Stimulated activated CD8-positive, alpha-beta memory T cell treated with anti-CD3 and anti-CD28 coated beads, Interleukin-4, amount 100 ng/mL, for 24 hours (primary cell): Measurements from ENCODE around the gene IL11RA.

Experiments
- DNase-seq: peaks from one replicate; pipeline ENCODE4 v3.0.0-alpha.2; 2020; ENCODE audit warnings: low read depth

IL11RA gene

DNA sequence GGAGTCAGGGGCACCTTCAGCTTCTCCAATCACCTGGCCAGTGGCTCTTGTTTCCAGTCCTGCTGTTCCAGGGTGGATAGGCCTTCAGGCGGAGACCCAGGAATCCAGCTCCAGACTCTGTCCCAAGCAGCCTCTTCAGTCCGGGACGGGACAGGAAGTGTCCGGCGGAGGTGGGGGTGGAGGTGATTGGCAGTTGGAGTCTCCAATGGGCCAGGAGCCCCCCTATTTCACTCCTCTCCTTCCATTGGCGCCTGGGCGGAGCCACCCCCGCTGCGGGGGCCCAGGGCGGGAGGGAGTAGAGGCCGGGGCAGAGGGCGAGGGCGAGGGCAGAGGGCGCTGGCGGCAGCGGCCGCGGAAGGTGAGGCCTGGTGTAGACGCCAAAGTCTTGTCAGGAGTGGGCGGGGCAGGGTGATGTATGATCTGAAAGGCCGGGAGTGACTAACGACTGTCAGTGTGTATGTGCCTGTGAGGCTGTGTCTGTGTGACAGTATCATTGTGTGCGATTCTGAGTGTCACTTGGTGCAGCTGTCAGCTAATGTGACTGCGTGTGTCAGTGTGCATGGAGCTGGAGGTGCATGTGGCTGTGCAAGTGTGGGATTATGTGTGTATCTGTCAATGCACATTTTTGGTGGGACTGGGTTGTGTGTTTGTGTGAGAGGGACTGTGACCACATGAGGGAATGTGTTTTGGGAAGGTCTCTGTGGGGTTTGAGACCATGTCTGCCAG is at the start of gene IL11RA:
IL11RA (plus strand) TSS at position 310 of the 726 bp plus-strand sequence. CDS start 3,033 bp downstream, outside the sequence.
- peak; percentile 39 for DNase-seq

DNA sequence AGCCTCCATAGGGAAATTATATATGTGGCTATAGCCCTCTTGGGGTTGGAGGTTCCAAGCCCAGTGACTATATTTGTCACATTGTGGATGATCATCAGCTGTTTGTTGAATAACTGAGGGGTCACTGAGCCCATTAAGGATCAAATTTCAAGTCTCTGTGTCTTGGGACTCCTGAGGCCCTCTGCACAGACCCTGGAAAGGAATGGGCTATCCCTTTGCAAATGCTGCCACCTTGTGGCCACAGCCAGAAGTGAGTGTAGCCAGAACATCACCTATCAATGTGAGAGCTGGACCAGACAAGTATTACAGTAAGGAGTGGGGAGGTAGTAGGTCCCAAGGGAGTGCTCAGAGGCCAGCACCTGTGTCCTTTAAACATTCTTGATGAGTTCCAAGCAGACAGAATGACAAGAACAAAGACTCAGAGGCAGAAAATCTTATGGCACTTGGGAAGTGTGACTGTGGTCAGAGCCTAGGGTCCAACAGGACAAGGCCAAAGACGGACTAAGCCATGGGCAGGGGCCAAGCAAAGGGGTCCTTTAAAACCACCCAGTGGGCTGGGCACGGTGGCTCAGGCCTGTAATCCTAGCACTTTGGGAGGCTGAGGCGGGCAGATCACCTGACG is 48.3 kb upstream of the IL11RA start:
- peak; percentile 76 for DNase-seq

DNA sequence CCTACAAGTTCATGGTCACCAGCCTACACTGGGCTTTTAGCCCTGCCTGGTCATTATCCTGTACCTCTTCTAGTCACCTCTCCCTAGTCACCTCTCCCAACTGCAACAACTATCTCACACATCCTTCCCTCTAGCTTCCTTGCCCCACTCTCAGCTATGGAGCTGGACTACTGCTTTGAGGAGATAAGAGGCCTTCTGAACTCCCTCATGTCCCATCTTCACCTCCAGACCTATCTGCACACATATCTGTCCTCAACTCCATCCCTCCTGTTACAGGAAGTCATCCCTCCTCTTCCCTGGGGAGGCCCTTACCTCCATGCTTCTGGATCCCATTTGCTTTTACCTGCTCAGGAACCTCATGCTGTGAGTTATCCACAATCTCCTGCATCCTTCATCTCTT is 45.8 kb upstream of the IL11RA start:
- no peak for DNase-seq

DNA sequence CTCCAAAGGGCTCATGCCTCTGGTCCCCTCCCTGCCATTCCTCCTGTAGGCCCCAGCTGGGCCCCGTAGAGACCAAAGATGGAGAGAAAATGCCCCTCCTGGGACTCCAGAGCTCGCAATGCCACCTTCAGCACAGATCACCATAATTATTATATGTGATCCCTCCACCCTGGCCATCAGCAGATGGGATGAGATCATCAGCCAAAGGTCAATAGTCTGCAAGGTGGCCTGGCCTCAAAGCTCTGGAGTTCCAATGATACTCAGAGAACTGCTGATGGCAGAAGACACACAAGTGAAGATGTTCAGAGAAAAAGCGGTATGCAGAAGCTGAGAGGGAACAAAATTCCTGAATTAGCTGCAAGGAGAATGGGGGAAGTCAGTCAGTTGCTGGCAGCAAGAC is 45.1 kb upstream of the IL11RA start:
- no peak for DNase-seq

DNA sequence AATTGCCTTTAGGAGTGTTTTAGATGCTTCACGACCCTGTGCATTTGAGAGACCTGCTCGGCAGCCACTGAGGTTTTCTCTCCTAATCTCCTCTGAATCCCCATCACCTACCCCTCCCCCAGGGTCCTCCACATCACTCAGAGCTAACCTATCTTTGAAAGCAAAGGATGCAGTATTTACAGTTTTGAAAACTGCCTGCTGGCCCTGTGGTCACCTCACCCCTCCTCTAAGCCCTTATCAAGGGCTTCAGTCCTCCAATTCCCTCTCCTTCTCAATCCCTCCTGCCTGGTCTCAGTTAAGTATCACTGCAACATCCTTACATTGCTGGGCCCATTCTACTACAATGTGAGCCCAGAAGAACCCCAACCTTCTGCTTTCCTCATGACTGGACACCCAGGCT is 44.7 kb upstream of the IL11RA start:
- DNase-seq = no peak

DNA sequence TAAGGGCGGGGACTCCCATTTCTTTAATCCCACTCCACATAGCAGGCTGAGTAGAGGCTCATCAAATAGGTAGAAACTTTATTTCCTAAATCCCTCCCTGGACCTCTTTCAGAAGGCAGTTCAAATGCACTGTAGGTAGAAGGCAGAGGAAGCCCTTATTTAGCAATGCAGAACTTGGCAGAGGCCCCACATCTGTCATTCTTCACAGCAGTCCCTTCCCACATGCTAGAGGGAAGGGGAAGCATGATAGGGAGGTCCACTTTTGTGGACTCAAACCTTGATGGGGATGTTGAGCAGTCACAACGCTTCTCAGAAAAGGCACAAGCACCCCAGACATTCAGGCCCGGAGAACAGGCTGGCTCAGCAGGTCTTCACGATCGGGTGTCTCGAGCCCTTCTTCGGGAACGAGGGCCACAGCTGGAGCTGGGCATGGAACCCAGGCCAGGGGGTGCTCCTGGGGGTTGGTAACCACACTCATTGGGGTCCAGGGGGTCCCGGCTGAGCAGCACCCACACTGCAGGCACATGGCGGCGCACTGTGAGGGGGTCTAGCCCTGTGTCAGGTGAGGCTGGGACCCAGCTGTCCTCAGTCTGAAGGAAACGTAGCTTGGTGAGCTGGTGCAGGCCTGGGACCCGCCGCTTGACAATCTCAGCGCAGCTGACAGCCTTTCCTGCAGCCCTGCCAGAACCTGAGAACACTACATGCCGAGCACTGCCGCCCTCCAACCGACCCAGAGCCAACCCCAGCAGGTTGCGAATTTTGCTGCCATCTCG is 41.4 kb upstream of the IL11RA start:
- DNase-seq = no peak

DNA sequence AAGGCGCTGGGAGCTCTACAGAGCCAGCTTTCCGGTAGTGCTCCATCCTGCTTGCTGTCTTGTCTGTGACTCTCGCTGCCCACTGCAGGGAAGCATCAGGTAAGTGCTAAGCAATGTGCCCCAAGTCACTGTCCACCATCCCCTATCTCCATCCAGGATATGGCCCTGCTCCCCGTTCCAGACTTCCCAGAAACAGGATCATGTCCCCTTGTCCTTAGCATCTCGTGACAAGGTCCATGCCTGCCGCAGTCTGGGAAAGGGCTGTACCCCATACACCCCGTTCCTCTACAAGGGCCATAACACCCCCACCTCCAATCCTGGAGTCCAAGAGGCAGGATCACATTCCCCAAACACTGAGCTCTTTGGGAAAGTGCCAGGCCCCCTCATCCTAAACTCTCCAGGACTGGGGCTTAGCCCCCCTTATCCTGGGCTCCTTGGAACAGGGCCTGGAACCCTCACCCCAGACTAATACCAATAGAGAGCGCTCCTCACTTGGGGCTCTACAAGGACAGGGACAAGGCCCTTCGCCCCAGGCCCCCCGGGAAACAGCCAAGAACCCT is 40.7 kb upstream of the IL11RA start:
- DNase-seq = no peak

DNA sequence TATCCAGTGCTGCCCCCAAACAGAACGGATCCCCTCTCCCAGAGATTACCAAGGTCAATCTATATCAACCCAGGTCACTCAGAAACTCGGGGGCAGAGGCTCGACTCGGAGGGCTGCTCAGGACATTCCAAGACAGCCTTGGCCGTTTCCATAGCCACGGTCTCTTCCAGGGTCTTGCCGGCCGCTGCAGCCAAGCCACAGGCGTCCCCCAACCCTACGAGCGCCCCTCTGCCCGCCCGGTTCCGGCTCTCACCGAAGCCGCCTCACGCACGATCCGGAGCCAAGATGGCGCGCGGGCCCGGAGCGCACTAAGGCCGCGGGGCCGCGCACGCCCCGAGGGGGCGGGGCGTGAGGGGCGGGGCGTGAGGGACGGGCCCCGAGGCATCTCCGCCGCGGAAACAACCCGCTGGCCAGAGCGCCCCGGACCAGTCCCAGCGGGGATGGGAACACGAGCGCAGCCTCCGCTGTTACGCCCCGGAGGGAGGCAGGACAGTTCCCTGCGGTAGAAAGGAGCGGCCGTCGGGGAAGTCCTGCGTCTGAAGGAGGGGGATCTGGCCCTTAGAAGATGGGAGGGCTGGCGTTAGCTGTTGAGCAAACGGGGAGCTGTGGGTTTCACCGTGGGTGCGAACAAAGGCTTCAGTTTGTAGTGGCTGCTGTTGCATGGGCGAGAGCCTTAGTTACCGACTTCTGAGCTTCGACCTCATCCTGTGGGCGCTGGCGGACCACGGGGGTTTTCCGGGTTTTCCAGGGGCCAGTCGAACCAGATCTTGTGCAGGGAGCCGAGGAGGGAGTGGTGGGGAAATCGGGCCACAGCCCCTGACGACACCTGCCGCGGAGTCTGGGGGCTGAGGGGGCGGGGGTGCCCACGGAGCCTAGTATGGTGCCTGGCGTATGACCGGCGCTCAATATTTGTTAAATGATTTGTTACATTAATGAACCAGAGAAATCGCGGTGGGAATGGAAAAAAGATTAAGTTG is 39.9 kb upstream of the IL11RA start, which contains the start of gene RPP25L:
RPP25L (minus strand) TSS at position 287 of the 977 bp plus-strand sequence. CDS start 801 bp downstream, outside the sequence.
- DNase-seq = peak; percentile 76

DNA sequence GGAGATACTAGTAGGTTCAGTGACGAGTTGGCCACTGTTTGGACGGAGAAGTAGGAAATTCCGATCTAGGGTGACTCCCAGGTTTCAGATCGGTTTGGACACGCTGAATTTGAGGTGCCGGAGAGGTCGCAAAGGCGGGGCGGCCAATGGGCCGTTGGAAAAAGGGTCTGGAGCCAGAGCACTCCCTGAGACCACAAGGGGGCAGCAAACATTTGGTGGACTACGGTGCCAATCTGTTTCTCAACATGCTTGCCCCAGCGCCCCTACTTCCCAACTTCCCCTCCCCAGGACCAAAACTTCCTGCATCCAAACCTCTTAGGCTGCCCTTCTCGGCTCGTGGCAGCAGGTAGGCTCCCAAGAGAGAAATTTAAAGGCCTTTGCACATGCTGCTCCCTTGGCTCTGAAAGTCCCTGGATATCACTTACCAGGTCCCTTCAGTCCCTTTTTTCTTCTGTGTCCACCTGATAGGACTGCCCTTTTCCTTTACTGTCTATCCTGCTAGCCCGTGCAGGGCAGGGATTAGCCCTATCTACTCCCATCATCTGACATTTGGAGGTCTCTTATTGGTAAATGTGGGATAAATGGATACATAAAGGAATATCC is 39.1 kb upstream of the IL11RA start:
- peak; percentile 48 for DNase-seq

DNA sequence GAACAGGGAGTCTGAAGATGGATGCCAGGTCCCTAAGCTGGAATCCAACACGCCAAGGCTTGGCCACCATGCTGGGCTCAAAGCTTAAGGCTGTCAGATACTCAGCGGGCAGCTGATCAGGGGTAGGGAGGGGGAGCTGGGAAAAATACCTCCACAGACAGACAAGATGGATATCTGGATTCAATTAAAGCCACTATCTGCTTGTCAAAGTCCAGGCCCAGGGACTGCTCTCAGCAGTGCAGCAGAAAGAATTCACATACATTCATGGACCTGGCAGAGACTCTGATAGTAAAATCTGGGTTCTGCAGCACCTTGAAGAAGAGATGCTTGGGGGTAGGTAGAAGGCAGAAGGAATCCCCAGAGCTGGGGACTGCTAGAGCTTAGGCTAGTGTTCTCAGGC is 36.9 kb upstream of the IL11RA start:
- no peak for DNase-seq

DNA sequence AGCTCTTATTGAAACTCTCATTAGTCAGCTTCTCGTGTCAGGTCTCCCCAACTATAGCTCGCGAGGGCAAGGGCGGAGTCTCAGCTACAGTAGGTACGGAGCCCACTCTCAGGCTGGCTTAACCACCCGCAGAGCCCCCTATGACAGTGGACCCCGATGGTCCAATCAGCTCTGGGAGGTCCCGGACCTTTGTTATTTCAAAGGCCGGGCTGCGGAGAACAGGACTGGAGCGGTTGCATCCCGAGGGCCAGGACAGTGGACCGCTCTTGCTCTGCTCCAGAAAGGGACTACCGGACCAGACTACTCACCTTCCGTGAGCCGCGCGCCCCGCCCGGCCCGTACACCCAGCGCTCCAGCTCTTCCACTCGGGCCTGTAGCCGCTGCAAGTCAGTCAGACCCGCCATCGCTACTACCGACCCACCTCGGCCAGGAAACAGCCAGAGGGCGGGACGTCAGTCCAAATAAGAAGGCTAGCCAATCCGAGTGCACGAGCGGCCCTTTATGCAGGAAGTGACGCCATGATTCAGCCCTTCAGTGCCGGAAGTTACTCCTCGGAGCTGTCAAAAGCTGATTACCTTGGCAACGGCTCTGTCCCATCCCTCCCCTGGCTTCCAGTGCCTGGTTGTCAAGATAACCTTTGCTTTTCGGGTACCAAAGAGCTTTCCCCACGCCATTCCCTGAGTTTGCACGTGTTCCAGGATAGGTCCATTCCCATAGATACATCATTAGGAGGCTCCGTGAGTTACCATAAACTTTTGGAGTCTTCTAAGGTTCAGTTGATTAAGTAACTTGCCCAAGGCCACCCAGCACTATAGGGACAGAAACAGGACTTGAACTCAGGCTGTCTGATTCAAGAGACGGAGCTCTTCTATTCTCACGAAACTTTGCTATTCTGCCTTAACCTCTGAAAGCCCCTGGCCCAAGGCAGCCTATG is 31.7 kb upstream of the IL11RA start, which contains the start of gene DCTN3:
DCTN3 (minus strand) TSS at position 435 of the 934 bp plus-strand sequence; CDS start at position 404, 31 bp downstream.
- peak; percentile 80 for DNase-seq

DNA sequence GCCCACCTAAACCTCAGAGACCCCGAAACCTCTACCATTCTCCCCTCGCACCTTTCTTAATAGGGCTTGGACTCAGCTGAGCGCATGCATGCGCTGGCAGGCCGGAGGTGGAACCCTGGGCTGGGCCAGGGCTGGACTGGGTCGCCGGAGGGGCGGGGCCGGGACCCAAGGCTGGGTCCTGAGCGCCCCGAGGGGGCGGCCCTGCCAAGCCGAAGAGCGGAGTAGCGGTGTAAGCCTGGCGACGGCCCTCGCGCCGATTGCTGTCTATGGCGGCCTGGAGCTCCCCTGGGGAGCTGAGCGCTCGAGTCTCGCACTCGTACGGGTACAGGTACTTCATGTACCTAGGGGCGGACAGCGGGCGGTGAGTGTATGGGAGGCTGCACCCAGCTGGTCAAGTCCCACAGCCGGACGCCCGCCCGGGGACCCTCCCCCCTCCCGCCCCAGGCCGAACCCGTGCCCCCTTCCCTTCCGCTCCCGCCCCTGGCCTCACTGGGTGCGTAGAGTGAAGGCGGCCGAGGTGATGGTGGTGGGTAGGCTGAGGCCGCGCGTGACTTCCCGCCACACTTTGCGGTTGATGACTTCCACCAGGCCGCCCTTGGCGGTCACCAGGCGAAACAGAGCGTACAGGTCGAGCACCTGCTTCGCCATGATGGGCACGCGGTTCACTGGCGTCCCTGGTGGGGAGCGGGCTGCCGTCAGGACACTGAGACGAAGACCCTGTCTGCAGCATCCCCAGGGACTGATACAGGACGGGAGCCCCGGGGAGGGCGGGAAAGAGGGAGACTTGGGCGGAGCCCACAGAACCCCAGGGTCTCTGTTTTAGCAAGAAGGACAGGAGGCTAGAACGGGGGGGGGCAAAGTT is 28.4 kb upstream of the IL11RA start:
- DNase-seq = no peak

DNA sequence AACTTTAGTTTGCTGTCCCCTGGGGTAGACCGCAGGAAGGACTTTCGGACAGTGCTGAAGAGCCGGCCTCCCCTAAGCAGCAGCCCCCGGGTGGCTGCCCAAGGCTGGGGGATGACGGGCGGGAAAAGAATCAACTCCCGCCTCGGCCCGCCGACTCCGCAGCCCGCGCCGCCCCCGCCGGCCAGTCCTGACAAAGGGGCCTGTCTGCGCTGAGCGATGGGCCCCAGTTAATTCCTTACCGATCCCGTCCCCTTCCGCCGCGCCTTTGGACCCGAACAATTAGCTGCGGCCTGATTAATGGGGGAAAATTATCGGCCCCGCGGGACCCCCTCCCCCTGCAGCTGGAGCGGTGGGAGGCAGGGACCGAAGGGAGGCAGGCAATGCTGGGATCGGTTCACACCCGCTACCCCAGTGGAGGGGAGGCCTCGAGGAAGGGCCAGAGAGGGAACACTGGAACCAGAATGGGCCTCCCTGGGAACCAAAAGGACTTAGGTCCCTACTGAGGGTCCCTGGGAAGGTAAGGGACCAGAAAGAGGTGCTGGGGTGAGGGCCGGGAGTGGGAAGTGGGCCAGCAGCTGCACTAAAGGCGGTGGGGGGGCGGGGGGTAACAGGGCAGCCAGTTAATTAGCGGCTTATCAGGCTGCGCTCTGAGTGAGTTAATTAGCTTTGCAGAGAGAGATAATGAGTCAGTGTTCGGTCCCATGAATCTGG is 27.4 kb upstream of the IL11RA start:
- no peak for DNase-seq

DNA sequence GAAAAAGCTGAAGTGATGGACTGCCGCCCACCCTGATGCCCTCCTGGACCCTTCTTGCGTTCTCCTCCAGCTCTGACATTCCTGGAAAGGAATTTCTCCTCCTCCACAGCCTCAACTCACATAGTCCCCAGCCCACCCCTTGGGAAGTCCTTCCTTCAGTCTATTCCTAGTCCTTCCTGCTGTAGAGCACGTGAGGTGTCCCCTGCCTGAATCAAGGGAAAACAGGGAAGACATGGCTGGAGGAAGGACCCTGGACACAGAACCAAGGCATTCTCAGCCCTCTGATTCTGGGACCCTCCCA is 26.8 kb upstream of the IL11RA start:
- DNase-seq = no peak

DNA sequence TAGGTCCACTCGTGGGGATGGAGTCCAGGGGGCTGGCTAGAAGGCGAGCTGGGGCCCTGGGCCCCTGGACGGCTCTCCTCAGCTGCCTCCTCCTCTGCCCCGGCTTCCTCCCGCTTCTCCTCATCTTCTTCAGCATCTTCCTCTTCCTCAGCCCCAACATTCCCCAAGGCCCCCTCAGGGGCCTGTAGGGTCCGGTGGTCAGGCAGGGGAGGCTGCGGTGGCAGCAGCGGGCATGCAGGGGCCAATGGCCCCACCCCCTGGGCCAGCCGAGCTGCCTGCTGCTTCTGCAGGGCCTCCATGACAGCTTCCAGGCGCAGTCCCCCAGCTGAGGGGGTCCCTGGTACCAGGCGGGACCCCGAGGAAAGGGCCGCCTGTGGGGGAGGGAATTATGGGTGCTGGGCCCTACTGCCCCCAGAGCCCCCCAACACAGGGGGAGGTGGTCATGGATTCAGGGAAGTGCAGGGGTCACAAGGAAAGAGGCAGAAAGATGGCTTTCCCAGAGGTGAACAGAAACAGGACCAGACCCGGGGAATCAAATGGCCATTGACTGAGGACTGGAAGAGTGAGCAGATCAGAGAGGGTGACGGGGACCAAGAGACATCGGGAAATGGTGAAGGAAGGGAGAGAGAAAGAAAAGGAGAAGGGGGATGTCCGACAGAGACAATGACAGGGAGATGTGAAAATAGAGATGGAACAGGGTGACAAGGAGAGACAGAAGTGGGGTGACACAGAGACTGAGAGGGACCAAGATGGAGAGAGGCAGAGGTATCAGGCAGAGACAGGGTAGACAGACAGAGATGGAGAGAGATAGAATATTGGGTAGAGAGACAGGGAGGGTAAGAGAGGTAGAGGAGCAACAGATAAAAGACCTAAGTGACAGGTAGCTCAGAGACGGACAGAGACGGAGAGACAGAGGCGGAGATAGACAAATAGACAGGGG is 24.0 kb upstream of the IL11RA start:
- DNase-seq = no peak

DNA sequence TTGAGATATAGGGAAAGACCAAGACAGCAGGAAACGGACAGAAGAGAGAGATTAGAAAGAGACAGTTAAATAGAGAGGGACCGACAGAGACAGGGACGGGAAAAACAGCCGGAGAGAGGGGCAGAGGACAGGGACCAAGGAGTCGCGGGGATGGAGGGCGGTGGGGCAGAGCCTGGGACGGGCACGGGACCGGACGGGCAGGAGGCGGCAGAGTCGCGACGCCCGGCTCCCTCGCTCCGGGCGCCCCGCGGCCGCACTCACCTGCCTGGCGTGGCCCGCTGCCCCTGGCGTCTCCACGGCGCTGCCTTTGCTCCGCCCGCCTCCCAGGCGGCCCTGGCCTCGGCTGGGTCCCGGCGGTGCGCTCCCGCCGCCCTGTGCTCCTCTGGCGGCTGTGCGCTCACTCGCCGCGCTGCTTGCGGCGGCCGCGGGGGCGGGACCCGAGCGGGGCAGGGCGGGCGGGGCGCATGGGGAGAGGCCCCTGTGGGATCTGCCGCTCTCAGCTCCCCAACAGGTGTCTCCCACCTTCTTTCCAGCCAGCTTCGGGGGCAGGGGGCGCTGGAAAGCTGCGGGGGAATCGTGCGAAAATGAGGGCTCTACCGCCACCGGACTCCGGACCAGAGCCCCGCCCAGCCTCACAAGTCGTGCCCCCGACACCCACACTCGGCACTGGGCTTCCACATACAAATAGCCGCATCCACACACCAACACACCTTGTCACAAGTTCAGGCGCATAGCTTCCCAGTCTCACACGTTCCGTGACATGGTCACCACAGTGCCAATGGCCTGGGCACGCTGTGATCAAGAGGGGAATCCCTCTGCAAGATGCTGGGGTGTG is 23.1 kb upstream of the IL11RA start, which contains the start of gene ARID3C:
ARID3C (minus strand) TSS at position 411 of the 835 bp plus-strand sequence. CDS start 1,052 bp downstream, outside the sequence.
- no peak for DNase-seq
